ENCODE results near the gene PET100.

PET100 gene

DNA sequence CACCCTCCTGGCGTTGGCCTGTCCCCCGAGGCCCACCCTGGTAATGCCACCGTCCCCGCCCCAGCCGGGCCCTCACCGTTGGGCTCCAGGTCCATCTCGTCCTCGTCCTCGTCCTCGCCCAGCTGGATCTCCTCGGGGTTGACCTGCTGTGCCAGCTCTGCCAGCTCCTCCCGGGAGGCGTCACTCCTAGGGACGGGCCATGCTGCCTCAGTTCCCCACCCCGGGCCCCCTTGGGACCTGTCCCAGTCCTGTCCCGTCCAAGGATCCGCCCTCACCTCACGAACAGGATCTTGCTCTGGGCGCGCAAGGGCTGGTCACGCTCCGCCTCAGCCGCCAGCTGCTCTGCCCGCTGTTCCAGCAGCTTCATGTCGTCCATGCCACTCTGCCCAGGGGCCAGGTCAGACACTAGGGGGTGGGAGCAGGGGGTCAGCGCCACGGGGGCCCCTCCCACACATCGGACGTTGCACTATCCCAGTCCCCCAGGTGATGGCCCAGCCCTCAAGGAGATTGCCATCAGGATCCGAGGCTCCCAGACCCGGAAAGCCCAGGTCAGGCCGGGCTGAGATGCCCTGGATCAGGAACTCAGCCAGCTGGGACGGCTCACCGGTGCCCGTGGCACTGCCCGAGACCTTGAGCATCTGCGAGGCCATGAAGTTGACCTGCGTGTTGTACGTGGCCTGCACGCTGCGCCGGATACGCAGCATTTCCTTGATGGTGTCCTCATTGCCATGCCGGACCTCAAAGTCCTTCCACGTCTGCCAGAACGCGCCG lies 9.7 kb upstream of the PET100 start:
- TF ChIP-seq, protein P1, sequence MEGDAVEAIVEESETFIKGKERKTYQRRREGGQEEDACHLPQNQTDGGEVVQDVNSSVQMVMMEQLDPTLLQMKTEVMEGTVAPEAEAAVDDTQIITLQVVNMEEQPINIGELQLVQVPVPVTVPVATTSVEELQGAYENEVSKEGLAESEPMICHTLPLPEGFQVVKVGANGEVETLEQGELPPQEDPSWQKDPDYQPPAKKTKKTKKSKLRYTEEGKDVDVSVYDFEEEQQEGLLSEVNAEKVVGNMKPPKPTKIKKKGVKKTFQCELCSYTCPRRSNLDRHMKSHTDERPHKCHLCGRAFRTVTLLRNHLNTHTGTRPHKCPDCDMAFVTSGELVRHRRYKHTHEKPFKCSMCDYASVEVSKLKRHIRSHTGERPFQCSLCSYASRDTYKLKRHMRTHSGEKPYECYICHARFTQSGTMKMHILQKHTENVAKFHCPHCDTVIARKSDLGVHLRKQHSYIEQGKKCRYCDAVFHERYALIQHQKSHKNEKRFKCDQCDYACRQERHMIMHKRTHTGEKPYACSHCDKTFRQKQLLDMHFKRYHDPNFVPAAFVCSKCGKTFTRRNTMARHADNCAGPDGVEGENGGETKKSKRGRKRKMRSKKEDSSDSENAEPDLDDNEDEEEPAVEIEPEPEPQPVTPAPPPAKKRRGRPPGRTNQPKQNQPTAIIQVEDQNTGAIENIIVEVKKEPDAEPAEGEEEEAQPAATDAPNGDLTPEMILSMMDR (IDR thresholded peaks at IDR 0.05; ENCODE audit: control insufficient read depth, extremely low read depth, insufficient read depth): no peak
- H3K4me3 ChIP-seq (ENCODE audit: low read depth, low read length): peak overlapping the region; percentile 41
- DNase-seq (ENCODE audit: low read depth): peak; percentile 84

DNA sequence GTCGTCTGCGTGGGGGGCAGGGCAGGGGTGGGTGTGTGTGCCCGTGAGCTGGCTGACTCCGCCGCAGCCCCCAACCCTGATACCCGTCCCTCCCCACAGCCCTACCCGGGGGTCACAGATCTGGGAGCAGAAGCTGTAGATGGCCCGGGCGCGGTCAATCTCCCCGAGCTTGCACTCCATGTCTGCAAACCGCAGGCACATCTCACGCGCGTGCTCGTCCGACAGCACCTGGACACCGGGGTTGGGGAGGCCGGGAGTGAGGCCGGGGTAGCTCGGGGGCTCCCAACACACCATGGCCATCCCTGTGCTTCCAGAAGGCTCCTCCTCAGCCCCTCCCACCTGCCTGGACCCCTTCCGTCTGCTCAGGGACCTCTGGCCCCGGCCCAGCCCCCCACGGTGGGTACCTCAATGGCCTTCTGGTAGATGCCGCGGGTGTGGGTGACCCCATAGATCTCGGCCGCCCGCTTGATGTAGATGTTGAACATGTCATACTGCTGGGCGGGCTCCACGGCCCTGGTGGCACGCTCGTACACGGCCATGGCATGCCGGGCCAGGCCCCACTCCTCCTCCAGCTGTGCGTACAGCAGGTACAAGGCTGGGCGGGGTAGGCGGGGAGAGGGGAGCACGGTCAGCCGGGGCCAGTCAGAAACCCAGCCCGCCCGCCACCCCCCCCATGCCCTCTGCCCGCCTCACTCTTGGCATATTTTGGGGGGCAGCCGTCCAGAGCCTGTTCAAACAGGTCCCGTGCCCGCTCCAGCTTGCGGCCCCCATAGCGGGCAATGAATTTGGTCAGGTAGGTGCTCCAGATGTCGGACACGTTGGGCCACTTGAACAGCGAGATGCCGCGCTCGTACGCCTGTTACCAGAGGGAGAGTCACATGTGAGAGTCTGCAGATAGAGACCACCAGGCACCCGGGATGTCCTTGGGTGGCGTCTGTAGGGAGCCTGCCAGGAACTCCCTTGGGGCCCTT lies 8.9 kb upstream of the PET100 start:
- DNase-seq (ENCODE audit: low read depth): no peak
- TF ChIP-seq, protein P1 (IDR thresholded peaks at IDR 0.05; ENCODE audit: control insufficient read depth, extremely low read depth, insufficient read depth): no peak
- H3K4me3 ChIP-seq (ENCODE audit: low read depth, low read length): peak overlapping the region; percentile 41

DNA sequence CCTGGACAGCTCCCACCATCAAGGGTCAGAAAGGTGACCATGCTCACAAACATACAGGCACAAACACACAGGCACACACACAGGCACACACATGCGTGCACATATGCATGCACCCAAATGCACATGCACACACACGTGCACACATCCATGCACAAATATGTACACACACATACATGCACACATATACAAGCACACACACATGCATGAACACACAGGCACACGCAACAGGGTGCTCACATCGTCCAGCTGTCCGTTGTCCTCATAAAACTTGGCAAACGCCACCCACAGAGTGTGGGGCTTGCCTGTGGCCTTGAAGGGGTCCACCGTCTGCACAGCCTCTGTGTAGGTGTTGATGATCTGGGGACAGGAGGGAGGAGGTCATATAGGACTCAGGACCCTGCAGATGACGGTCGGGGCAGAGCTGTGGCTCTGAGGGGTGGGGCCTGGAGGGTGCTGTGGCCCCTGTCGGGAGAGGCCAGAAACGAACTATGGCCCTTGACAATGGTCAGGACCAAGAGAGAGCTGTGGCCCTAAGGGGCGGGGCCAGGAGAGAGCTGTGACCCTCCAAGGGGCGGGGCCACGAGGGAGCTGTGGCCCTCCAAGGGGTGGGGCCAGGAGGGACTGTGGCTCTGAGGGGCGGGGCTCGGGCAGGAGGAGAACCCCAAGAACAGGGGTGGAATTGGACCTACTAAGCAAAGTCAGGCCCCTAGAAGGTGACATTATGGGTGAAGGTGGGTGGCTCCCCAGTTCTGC lies 6.5 kb upstream of the PET100 start:
- no peak for DNase-seq (ENCODE audit: low read depth)
- TF ChIP-seq, protein P1 (IDR thresholded peaks at IDR 0.05; ENCODE audit: control insufficient read depth, extremely low read depth, insufficient read depth): no peak
- no peak overlapping the region for H3K4me3 ChIP-seq (ENCODE audit: low read depth, low read length)

DNA sequence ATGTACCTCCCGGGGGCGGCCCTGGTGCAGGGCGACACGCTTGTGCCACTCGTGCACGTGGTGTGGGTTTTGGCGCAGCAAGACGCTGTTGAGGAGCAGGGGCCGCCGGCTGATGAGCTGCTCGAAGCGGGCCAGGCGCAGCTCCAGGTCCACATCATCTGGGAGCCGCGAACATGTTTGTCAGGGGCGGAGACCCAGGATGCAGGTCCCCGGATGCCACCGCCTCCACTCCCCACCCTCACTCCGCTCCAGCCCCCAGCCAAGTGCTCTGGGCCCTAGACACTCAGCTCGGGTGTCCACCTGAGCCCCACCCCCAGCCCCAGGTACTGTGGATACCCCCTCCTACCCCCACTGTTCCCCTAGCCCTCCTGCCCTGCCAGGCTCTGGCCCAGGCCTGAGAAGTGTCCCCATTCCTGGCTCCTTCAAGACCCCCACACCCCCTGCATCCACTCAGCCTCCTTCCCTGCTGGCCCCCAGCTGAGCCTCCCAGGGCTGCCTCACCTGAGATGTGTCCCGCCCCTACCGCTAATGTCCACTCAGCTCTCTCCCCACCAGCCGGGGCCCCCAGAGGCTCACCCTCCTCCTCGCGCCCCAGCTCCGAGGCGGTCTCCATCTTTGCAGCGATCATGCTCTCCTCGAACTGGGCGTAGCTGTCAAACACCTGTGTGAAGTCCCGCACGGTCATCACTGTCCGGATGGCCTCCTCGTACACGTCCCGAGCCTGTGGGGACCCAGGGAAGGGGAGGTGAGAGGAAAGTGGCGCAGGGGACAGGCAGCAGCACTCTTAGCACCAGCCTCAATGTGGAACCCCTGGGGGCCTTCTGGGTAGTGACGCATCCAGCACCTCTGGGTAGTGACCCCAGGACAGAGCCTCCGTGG lies 5.6 kb upstream of the PET100 start:
- TF ChIP-seq, protein P1 (IDR thresholded peaks at IDR 0.05; ENCODE audit: control insufficient read depth, extremely low read depth, insufficient read depth): no peak
- H3K4me3 ChIP-seq (ENCODE audit: low read depth, low read length): no peak overlapping the region
- DNase-seq (ENCODE audit: low read depth): no peak

DNA sequence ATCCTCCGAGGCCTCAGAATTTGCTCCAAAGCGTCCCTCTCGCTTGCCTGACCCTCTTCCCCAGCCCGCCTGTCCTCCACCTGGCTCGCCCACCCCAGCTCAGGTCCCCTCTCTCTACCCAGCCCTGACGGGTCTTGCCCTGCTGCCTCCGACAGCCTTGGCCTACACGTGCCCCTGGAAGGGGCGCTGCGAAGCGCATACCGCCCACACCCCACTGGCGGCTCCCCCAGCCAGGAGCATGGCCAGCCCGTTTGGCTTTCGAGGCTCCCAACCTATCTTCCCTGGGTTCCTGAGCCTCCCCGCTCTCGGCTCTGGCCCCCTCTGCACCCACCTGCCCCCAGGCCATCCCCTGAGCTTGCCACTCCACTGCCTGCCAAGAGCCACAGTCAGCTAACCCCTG lies 4.8 kb upstream of the PET100 start:
- DNase-seq (ENCODE audit: low read depth): no peak
- TF ChIP-seq, protein P1 (IDR thresholded peaks at IDR 0.05; ENCODE audit: control insufficient read depth, extremely low read depth, insufficient read depth): no peak
- no peak overlapping the region for H3K4me3 ChIP-seq (ENCODE audit: low read depth, low read length)
